Suprapubic skin (tissue), 4 donors: Measurements from ENCODE around the gene CYFIP2. TPM values are rescaled to one million over a fixed set of nuclear protein-coding genes. Genes with fewer than 3 reads are reported as not detected.

Experiments used
- DNase-seq, 2 donors: peaks; one replicate each; pipeline ENCODE4 v3.0.0-alpha.2; 2019; ENCODE audit warnings: low spot score in 2 of 2
- H3K27ac ChIP-seq: fragments of 200-600 bp; sonication (generic); one replicate; pipeline ENCODE4 v1.5.1; 2019
- H3K27me3 ChIP-seq: fragments of 200-600 bp; sonication (generic); one replicate; pipeline ENCODE4 v1.5.1; 2019
- H3K36me3 ChIP-seq: fragments of 200-600 bp; sonication (generic); one replicate; pipeline ENCODE4 v1.5.1; 2019
- H3K4me1 ChIP-seq: fragments of 200-600 bp; sonication (generic); one replicate; pipeline ENCODE4 v1.5.1; 2019
- H3K4me3 ChIP-seq: fragments of 200-600 bp; sonication (generic); one replicate; pipeline ENCODE4 v1.5.1; 2019; ENCODE audit warnings: mild to moderate bottlenecking
- H3K9me3 ChIP-seq: fragments of 200-600 bp; sonication (generic); one replicate; pipeline ENCODE4 v1.5.1; 2019
- EP300 ChIP-seq: sonication (generic); formaldehyde crosslinking; IDR thresholded peaks from one replicate; pipeline ENCODE4 v1.6.1; 2017; ENCODE audit warnings: antibody characterized with exemption
- POLR2A ChIP-seq, 2 donors: fragments of 450-650 bp; IDR thresholded peaks; one replicate each; pipeline ENCODE4 v1.6.1; 2017; ENCODE audit warnings: antibody characterized with exemption in 2 of 2, mild to moderate bottlenecking in 2 of 2, moderate library complexity in 2 of 2
- POLR2AphosphoS5 ChIP-seq, 3 donors: sonication (generic); formaldehyde crosslinking; IDR thresholded peaks; one replicate each; pipeline ENCODE4 v1.6.1; 2017; ENCODE audit warnings: antibody characterized with exemption in 3 of 3
- WGBS: methylation state at CpG from one replicate; pipeline ENCODE4 v1.1.5; 2018; 5-methylcytosine and 5-hydroxymethylcytosine counted together
- total RNA-seq, 4 donors: library from RNA; depleted of rRNA; stranded (reverse); fragments of >200 nt; gene quantifications; one replicate each; pipeline ENCODE4 v1.1.0, GENCODE V29; 2016
- TF ChIP-seq, protein P1 (sequence below), 2 donors: fragments of 200-600 bp in 1 of 2; fragments of 450-650 bp in 1 of 2; sonication (generic) in 1 of 2; IDR thresholded peaks; one replicate each; pipeline ENCODE4 v1.5.1; 2016 to 2019; ENCODE audit warnings: antibody characterized with exemption in 2 of 2, mild to moderate bottlenecking in 1 of 2, moderate library complexity in 1 of 2

The CYFIP2 gene
- total RNA-seq, 4 donors from 2014 or later, result 12.7 to 17.1 (median 14.9) TPM

DNA sequence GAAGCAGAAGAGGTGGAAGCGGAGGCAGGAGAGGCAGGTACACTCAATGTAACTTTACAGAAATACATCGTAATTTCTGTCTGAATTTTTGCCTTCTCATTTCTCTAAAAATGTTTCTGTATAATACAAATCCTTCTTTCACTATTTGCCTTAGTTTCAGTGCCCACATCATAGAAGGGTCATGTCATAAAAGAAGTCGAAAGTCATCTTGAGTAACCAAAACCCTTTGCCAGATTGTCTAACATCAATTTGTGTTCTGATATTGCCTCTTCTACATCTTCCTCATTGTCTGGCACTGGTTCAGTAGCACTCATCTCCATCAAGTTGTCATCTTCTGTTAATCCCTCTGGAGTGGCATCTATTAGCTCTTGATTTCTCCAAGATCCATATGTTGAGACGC, 6.2 kb upstream of the CYFIP2 start:
- WGBS, result 75% methylated on average over 4 of the region's 4 CpGs
- no peaks in the 10 kb centered on the region for H3K36me3 ChIP-seq
- DNase-seq, result no peak
- no peaks in the 10 kb centered on the region for H3K4me1 ChIP-seq
- H3K27me3 ChIP-seq, result no peaks in the 10 kb centered on the region
- TF ChIP-seq POLR2AphosphoS5 (IDR thresholded peaks at IDR 0.05), result no peak
- TF ChIP-seq EP300, result no peak
- no peak for TF ChIP-seq POLR2A (IDR thresholded peaks at IDR 0.05)
- TF ChIP-seq, protein P1, sequence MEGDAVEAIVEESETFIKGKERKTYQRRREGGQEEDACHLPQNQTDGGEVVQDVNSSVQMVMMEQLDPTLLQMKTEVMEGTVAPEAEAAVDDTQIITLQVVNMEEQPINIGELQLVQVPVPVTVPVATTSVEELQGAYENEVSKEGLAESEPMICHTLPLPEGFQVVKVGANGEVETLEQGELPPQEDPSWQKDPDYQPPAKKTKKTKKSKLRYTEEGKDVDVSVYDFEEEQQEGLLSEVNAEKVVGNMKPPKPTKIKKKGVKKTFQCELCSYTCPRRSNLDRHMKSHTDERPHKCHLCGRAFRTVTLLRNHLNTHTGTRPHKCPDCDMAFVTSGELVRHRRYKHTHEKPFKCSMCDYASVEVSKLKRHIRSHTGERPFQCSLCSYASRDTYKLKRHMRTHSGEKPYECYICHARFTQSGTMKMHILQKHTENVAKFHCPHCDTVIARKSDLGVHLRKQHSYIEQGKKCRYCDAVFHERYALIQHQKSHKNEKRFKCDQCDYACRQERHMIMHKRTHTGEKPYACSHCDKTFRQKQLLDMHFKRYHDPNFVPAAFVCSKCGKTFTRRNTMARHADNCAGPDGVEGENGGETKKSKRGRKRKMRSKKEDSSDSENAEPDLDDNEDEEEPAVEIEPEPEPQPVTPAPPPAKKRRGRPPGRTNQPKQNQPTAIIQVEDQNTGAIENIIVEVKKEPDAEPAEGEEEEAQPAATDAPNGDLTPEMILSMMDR (IDR thresholded peaks at IDR 0.05), result no peak
- no peak overlapping the region for H3K27ac ChIP-seq
- H3K9me3 ChIP-seq, result no peaks in the 10 kb centered on the region
- no peak overlapping the region for H3K4me3 ChIP-seq

DNA sequence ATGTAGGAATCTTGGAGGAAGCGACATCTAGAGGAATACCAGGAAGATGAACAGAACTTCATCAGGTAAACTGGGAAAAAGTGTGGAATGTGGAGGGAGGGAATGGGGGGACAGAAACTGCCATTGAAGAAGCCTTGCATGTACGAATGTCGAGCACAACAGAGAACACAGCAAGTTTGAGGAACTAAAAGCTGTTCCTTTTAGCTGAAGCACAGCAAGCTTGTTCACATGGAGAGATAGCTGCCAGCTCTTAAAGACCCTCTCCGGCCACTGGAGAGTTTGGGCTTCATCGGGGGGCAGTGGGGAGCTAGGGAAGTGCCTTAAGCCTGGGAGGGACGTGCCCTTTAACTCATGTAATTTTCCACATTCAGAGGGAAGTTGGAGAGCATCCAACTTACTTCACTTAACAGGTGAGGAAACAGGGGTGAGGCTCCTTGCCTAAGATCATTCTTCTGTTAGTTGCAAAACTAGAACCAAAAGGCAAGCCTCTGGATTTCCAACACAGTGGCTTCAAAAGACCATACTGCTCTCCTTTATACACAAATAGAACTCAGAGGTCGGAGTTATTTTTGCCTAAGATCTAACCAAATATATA, 2.3 kb upstream of the CYFIP2 start:
- Histone ChIP-seq H3K36me3 (no peaks in the 10 kb centered on the region), H3K27me3 (peaks cover 9% of the 10 kb centered on the region), H3K9me3 (no peaks in the 10 kb centered on the region), H3K4me1 (peaks cover 23% of the 10 kb centered on the region), H3K27ac (no peak overlapping the region), H3K4me3 (no peak overlapping the region)
- no peak for DNase-seq
- WGBS, result 70% methylated on average over 7 of the region's 7 CpGs
- TF ChIP-seq EP300, result no peak
- no peak for TF ChIP-seq POLR2AphosphoS5 (IDR thresholded peaks at IDR 0.05)
- TF ChIP-seq POLR2A (IDR thresholded peaks at IDR 0.05), result no peak
- TF ChIP-seq, protein P1 (IDR thresholded peaks at IDR 0.05), result no peak

DNA sequence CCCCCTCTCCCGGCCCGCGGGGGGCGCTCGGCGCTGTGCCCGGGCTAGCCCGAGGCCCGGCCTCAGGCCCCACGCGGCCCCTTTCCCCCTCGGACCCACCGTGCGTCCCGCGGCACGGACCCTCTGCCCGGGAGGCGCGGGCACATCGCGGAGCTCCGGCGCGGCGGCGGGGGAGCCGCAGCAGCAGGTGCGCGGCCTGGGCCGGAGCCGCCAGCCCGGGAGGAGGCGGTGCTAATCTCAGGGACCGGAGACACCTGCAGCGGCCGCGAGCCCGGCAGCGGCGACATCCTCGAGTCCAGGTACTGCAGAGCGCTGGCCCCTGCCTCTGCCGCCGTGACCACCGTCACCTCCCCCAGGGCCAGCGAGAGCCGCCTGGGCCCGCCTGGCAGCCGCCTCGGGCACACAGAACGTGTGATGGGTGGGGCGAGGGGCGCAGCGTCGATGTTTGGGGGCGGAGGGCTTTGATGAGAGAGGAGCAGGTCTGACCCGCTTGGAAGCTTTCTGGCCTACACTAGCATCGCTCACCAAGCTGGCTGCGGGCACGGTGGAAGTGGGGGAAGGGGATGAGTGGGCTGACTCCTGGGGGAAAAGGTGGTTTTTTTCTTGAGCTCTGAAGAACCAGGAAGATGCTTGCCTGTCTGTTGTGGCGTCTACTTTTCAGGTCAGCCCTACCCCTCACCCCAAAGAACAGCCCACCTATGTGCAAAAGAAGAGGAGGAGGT, 524 bp downstream of the CYFIP2 start:
- TF ChIP-seq, protein P1 (IDR thresholded peaks at IDR 0.05), result no peak
- no peak for TF ChIP-seq POLR2AphosphoS5 (IDR thresholded peaks at IDR 0.05)
- TF ChIP-seq EP300, result no peak
- TF ChIP-seq POLR2A (IDR thresholded peaks at IDR 0.05), result no peak
- peak overlapping the region; percentile 75 for H3K4me3 ChIP-seq
- 26% methylated on average over 10 of the region's 62 CpGs for WGBS
- H3K27me3 ChIP-seq, result peaks cover 9% of the 10 kb centered on the region
- no peaks in the 10 kb centered on the region for H3K9me3 ChIP-seq
- no peak overlapping the region for H3K27ac ChIP-seq
- H3K4me1 ChIP-seq, result peaks cover 28% of the 10 kb centered on the region
- no peak for DNase-seq
- H3K36me3 ChIP-seq, result no peaks in the 10 kb centered on the region

DNA sequence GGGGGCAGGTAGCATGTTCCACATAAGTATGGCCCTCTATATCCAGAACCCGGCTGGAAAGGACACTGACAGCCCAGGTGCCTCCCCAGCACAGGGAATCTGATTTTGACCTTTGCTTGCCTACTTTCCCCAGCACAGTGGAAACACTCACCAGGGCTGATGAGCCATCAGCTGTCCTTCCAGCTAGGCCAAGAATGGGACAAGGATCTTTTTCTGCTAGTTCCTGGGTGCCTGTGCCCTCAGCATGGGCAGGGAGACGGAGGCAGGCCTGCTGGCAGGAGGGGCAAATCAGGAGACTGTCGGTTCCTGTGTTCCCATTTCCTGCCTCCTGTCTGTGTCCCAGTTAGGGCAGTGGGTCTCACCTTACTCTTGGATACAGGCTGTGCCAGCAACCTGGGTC, 1.1 kb downstream of the CYFIP2 start:
- no peaks in the 10 kb centered on the region for H3K36me3 ChIP-seq
- no peak for DNase-seq
- H3K4me1 ChIP-seq, result peaks cover 28% of the 10 kb centered on the region
- H3K27ac ChIP-seq, result no peak overlapping the region
- no peaks in the 10 kb centered on the region for H3K9me3 ChIP-seq
- peaks cover 9% of the 10 kb centered on the region for H3K27me3 ChIP-seq
- peak overlapping the region; percentile 75 for H3K4me3 ChIP-seq
- 77% methylated on average over 1 of the region's 3 CpGs for WGBS
- no peak for TF ChIP-seq POLR2AphosphoS5 (IDR thresholded peaks at IDR 0.05)
- TF ChIP-seq POLR2A (IDR thresholded peaks at IDR 0.05), result no peak
- TF ChIP-seq, protein P1 (IDR thresholded peaks at IDR 0.05), result no peak
- TF ChIP-seq EP300, result no peak

DNA sequence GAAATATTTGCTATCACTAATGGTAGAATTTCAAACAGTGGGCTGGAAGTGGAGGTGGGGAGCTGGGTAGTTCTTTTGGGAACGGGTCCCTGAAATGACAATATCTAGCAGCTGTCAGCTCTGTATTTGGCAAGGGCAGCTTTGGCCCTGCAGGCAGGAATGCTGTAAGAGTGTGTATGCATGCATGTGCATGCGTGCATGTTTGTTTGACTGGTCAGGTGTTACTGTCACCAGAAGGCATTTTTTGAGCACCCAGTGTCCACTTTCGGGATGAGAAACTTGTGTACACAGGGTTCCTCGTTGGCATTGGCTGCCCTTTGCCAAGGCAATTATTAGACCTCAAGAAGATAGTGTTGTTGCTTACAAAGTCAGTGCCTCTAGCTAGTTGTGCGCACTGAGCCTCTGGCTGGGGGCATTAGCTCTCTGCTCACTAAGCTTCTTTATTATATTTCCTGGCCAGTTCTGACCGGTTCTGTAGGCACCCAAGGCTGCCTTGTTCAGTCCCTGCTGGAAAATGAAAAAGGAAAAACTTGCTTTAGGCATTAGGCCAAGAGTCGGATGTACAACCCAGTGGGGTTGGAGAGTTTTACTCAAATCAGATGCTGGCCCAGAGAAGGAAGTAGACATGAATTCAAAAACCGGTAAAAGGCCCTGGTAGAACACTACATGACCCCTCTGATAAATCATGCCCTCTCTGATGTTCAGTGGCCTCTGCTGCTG, 2.0 kb downstream of the CYFIP2 start:
- Histone ChIP-seq H3K27ac (no peak overlapping the region), H3K36me3 (no peaks in the 10 kb centered on the region), H3K4me1 (peaks cover 28% of the 10 kb centered on the region), H3K27me3 (peaks cover 9% of the 10 kb centered on the region), H3K9me3 (no peaks in the 10 kb centered on the region), H3K4me3 (no peak overlapping the region)
- no peak for TF ChIP-seq POLR2A (IDR thresholded peaks at IDR 0.05)
- no peak for TF ChIP-seq EP300
- TF ChIP-seq, protein P1 (IDR thresholded peaks at IDR 0.05), result no peak
- no peak for TF ChIP-seq POLR2AphosphoS5 (IDR thresholded peaks at IDR 0.05)
- 45% methylated on average over 8 of the region's 8 CpGs for WGBS
- DNase-seq, result no peak
